SU-DHL-6 (cell line): ENCODE measurements around the gene GP5.

Experiments used
- H2AFZ ChIP-seq: fragments of 200-600 bp; sonication (generic); 2 replicates; pipeline ENCODE4 v1.6.1; 2014; ENCODE audit warnings: low read depth, mild to moderate bottlenecking, moderate library complexity, mixed read lengths, antibody characterized with exemption, low read length; ENCODE audit not compliant: severe bottlenecking
- H3F3A ChIP-seq: fragments of 200-600 bp; shearing (Covaris generic); 2 replicates; pipeline ENCODE4 v1.6.0; 2016; ENCODE audit warnings: antibody characterized with exemption, mild to moderate bottlenecking; ENCODE audit not compliant: insufficient read depth
- H3K27ac ChIP-seq: fragments of 200-600 bp; sonication (generic); 2 replicates; pipeline ENCODE4 v1.5.1; 2016; ENCODE audit warnings: low read depth, mild to moderate bottlenecking, low read length, moderate library complexity, mixed read lengths
- H3K27me3 ChIP-seq: fragments of 200-600 bp; sonication (generic), shearing (Covaris generic); 2 replicates; pipeline ENCODE4 v1.6.0; 2014; ENCODE audit warnings: mild to moderate bottlenecking, low read length
- H3K36me3 ChIP-seq: fragments of 200-600 bp; sonication (generic); 2 replicates; pipeline ENCODE4 v1.6.1; 2014; ENCODE audit warnings: mild to moderate bottlenecking, low read length, mixed read lengths
- H3K4me2 ChIP-seq: fragments of 300-600, 200-600 bp; shearing (Covaris generic), sonication (generic); 2 replicates; pipeline ENCODE4 v1.6.0; 2014; ENCODE audit warnings: low read length, low read depth, mild to moderate bottlenecking; ENCODE audit not compliant: poor library complexity, severe bottlenecking
- H3K4me3 ChIP-seq: fragments of 200-600 bp; sonication (generic); 2 replicates; pipeline ENCODE4 v1.5.1; 2014; ENCODE audit warnings: antibody characterized with exemption, low read length, mild to moderate bottlenecking, mixed read lengths; ENCODE audit not compliant: insufficient read depth, poor library complexity, severe bottlenecking
- H3K79me2 ChIP-seq: fragments of 200-600 bp; sonication (generic); 2 replicates; pipeline ENCODE4 v1.6.1; 2014; ENCODE audit warnings: mild to moderate bottlenecking, low read length, moderate library complexity; ENCODE audit not compliant: insufficient read depth
- H3K9ac ChIP-seq: fragments of 200-600 bp; sonication (generic); 2 replicates; pipeline ENCODE4 v1.7.0; 2014; ENCODE audit warnings: mild to moderate bottlenecking, low read length
- H3K9me2 ChIP-seq: fragments of 200-600 bp; sonication (generic); replicated peaks from 2 replicates; pipeline ENCODE4 v1.6.1; 2014; ENCODE audit warnings: low read length; ENCODE audit not compliant: insufficient read depth
- H3K9me3 ChIP-seq: fragments of 200-600 bp; sonication (generic); 2 replicates; pipeline ENCODE4 v1.6.1; 2014; ENCODE audit warnings: low read length, mixed read lengths; ENCODE audit not compliant: insufficient read depth
- H4K20me1 ChIP-seq: fragments of 200-600 bp; sonication (generic); 2 replicates; pipeline ENCODE4 v1.6.1; 2014; ENCODE audit warnings: low read depth, mild to moderate bottlenecking, antibody characterized with exemption, low read length, moderate library complexity, mixed read lengths
- EZH2phosphoT487 ChIP-seq: fragments of 200-600 bp; sonication (generic), shearing (Covaris generic); conservative IDR thresholded peaks from 2 replicates; pipeline ENCODE4 v1.6.1; 2018; ENCODE audit warnings: mild to moderate bottlenecking, antibody characterized with exemption, low read length, moderate library complexity, mixed read lengths
- TF ChIP-seq, protein P1 (sequence below): fragments of 200-600 bp; sonication (generic); IDR thresholded peaks from one replicate; pipeline ENCODE4 v1.5.1; 2017; ENCODE audit warnings: antibody characterized with exemption, mild to moderate bottlenecking, low read length, moderate library complexity; ENCODE audit not compliant: insufficient read depth, poor library complexity, severe bottlenecking

The GP5 gene

DNA sequence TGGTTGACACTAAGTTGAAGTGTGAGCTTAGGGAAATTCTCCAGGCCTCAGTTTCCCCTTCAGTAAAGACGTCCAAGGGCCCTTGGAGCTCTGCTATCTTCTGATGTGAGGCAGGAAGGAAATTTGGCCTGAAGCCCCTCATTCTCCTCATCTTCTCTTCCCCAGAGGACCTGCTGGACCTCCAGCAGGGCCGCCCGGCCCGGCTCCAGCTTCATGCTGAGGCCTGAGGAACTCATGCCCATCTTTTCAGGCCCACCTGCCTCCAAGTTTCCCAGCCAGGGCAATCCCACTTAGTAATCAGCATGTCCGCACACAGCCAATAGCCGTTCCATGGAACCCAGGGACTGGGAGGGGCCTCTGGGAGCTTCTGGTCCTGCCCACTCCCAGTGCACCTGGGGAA, 33.5 kb downstream of the GP5 start:
- H3K36me3 ChIP-seq: no peaks in the 10 kb centered on the region
- H3K4me2 ChIP-seq: no peak overlapping the region
- H3K4me3 ChIP-seq: no peak overlapping the region
- no peak for TF ChIP-seq EZH2phosphoT487
- TF ChIP-seq, protein P1, sequence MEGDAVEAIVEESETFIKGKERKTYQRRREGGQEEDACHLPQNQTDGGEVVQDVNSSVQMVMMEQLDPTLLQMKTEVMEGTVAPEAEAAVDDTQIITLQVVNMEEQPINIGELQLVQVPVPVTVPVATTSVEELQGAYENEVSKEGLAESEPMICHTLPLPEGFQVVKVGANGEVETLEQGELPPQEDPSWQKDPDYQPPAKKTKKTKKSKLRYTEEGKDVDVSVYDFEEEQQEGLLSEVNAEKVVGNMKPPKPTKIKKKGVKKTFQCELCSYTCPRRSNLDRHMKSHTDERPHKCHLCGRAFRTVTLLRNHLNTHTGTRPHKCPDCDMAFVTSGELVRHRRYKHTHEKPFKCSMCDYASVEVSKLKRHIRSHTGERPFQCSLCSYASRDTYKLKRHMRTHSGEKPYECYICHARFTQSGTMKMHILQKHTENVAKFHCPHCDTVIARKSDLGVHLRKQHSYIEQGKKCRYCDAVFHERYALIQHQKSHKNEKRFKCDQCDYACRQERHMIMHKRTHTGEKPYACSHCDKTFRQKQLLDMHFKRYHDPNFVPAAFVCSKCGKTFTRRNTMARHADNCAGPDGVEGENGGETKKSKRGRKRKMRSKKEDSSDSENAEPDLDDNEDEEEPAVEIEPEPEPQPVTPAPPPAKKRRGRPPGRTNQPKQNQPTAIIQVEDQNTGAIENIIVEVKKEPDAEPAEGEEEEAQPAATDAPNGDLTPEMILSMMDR: no peak
- no peaks in the 10 kb centered on the region for H4K20me1 ChIP-seq
- H3K79me2 ChIP-seq: no peaks in the 10 kb centered on the region
- H3K9me2 ChIP-seq: no peaks in the 10 kb centered on the region
- H2AFZ ChIP-seq: no peak overlapping the region
- no peaks in the 10 kb centered on the region for H3K27me3 ChIP-seq
- H3K9ac ChIP-seq: no peak overlapping the region
- H3F3A ChIP-seq: no peaks in the 10 kb centered on the region
- H3K27ac ChIP-seq: no peak overlapping the region
- H3K9me3 ChIP-seq: no peaks in the 10 kb centered on the region

DNA sequence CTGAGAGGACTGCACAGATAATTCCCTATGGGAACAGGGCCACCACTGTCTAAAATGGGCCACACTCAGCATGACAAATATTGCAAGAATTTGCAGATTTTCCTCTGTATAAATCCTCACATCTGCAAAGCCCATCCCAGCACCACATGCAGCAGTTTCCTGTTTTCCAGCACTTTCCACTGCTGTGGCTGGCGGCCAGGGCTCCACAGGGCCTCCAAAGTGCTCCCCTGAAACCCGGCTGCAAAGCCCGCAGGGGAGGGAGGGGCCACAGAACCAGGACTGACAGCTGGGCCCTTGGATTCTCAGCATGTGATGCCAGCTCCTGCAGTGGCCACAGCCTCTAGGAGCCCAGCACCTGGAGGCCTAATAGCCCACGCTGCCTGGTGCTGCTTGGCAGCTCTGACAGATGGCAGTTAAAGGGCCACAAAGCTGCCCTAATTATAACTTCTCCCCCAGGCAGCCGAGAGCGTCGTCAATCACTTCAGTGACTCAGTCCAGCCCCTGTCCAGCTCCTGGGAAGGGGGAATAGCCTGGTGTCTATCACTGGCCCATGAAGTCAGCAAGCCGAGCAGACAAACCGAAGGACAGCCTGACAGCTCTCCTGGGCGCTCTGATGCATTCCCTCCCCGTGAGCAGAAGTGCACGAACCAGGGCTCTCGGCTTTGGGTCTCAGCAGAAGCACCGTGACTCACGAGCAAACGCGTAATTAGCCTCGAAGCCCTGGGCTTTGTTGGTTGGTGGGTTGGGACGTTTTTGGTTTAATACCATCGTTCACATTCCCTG, 34.2 kb downstream of the GP5 start:
- no peaks in the 10 kb centered on the region for H3K9me3 ChIP-seq
- no peak overlapping the region for H3K9ac ChIP-seq
- H3K36me3 ChIP-seq: no peaks in the 10 kb centered on the region
- no peaks in the 10 kb centered on the region for H4K20me1 ChIP-seq
- no peaks in the 10 kb centered on the region for H3K27me3 ChIP-seq
- H3K27ac ChIP-seq: no peak overlapping the region
- H3K4me3 ChIP-seq: no peak overlapping the region
- TF ChIP-seq, protein P1: no peak
- TF ChIP-seq EZH2phosphoT487: no peak
- H3K9me2 ChIP-seq: no peaks in the 10 kb centered on the region
- H3K4me2 ChIP-seq: no peak overlapping the region
- no peaks in the 10 kb centered on the region for H3K79me2 ChIP-seq
- no peak overlapping the region for H2AFZ ChIP-seq
- H3F3A ChIP-seq: no peaks in the 10 kb centered on the region

DNA sequence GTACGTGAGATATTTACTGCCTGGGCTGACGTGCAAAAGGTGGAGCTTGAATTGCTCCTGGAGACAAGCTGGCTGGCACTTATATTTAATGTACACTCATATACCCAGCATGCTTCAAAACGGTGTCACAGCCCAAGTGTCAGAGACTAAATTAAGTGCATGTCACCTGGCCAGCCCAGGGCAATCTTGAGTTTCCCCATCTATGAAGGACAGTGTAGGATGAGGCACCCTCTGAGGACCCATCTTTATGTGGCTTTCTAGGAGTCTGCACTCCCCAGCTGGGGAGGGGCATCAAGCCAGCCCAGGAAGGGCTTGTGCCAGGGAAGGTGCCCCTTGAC, 34.8 kb downstream of the GP5 start:
- H3K4me3 ChIP-seq: no peak overlapping the region
- H3K4me2 ChIP-seq: no peak overlapping the region
- TF ChIP-seq, protein P1: no peak
- TF ChIP-seq EZH2phosphoT487: no peak
- H3K9me3 ChIP-seq: no peaks in the 10 kb centered on the region
- no peaks in the 10 kb centered on the region for H3K79me2 ChIP-seq
- H2AFZ ChIP-seq: no peak overlapping the region
- no peaks in the 10 kb centered on the region for H3K27me3 ChIP-seq
- H3K36me3 ChIP-seq: no peaks in the 10 kb centered on the region
- H4K20me1 ChIP-seq: no peaks in the 10 kb centered on the region
- no peaks in the 10 kb centered on the region for H3F3A ChIP-seq
- H3K27ac ChIP-seq: no peak overlapping the region
- H3K9me2 ChIP-seq: no peaks in the 10 kb centered on the region
- H3K9ac ChIP-seq: no peak overlapping the region

DNA sequence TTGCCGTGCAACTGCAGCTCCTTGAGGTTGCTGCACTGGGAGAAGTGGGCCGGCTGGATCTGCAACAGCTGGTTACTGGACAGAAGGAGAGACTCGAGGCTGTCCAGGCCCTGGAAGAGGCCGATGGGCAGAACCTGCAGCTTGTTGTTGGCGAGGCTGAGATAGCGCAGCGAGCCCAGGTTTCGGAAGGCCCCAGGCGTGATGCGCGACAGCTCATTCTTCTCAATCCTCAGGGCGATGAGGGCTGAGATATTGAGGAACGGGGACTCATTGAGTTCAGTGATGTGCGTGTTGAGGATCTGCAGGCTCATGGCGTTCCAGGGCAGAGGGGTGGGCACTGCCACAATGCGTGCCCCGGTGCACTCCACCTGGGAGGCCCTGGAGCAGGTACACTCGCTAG, 38.5 kb downstream of the GP5 start:
- Histone ChIP-seq H3K27ac (no peak overlapping the region), H3F3A (no peaks in the 10 kb centered on the region), H3K79me2 (no peaks in the 10 kb centered on the region), H3K9me2 (no peaks in the 10 kb centered on the region), H3K9ac (no peak overlapping the region), H3K4me3 (no peak overlapping the region), H3K4me2 (no peak overlapping the region), H3K9me3 (no peaks in the 10 kb centered on the region), H3K36me3 (no peaks in the 10 kb centered on the region), H2AFZ (no peak overlapping the region), H4K20me1 (no peaks in the 10 kb centered on the region), H3K27me3 (no peaks in the 10 kb centered on the region)
- TF ChIP-seq, protein P1: no peak
- no peak for TF ChIP-seq EZH2phosphoT487
